GM12878 (cell line): ENCODE results near the gene BTF3. TPM values are rescaled to one million over a fixed set of nuclear protein-coding genes. Genes with fewer than 3 reads are reported as not detected.

Experiments used
- CBX3 ChIP-seq: fragments of 200-600 bp; sonication (generic); IDR thresholded peaks from 2 replicates; pipeline ENCODE4 v1.6.1; 2016; ENCODE audit warnings: low read depth, borderline replicate concordance
- CEBPB ChIP-seq, 2 experiments: fragments of 150-350 bp in 1 of 2; IDR thresholded peaks; 2 replicates each; pipeline ENCODE4 v1.6.1; 2012 to 2014; ENCODE audit warnings: low read depth in 2 of 2, low read length in 2 of 2, borderline replicate concordance in 1 of 2, inconsistent platforms in 1 of 2
- CHD1 ChIP-seq: IDR thresholded peaks from 2 replicates; pipeline ENCODE4 v1.6.1; 2012; ENCODE audit warnings: low read depth, low read length, improper control_type of control experiment
- CREB1 ChIP-seq: IDR thresholded peaks from 2 replicates; pipeline ENCODE4 v1.6.1; 2012; ENCODE audit warnings: low read depth, mild to moderate bottlenecking, inconsistent platforms
- ETV6 ChIP-seq, 2 experiments: fragments of 450-650 bp in 1 of 2; IDR thresholded peaks in 1 of 2; conservative IDR thresholded peaks in 1 of 2; 2 replicates each; pipeline ENCODE4 v1.6.1; 2014; ENCODE audit warnings: antibody characterized with exemption in 1 of 2, borderline replicate concordance in 1 of 2, low read depth in 1 of 2, mild to moderate bottlenecking in 1 of 2, moderate library complexity in 1 of 2
- FOS ChIP-seq: IDR thresholded peaks from 3 replicates; pipeline ENCODE4 v1.6.1; 2011; ENCODE audit warnings: borderline replicate concordance; ENCODE audit not compliant: insufficient read length; ENCODE audit errors: extremely low read depth
- IKZF2 ChIP-seq, 2 experiments: fragments of 450-650 bp; IDR thresholded peaks; 2 replicates each; pipeline ENCODE4 v1.6.1; 2017; ENCODE audit warnings: mild to moderate bottlenecking in 2 of 2, moderate library complexity in 2 of 2
- KLF5 ChIP-seq: fragments of 450-650 bp; IDR thresholded peaks from 2 replicates; pipeline ENCODE4 v1.6.1; 2014; ENCODE audit warnings: mild to moderate bottlenecking; ENCODE audit not compliant: partially characterized antibody
- MEF2B ChIP-seq: fragments of 450-650 bp; IDR thresholded peaks from 2 replicates; pipeline ENCODE4 v1.6.1; 2018; ENCODE audit warnings: mild to moderate bottlenecking, moderate library complexity; ENCODE audit not compliant: partially characterized antibody, poor library complexity, severe bottlenecking
- MXI1 ChIP-seq: fragments of 150-350 bp; IDR thresholded peaks from 2 replicates; pipeline ENCODE4 v1.6.1; 2011; ENCODE audit warnings: low read depth, mild to moderate bottlenecking, inconsistent platforms, low read length, improper control_type of control experiment
- NR2C1 ChIP-seq: fragments of 450-650 bp; IDR thresholded peaks from 2 replicates; pipeline ENCODE4 v1.6.1; 2017; ENCODE audit warnings: antibody characterized with exemption, mild to moderate bottlenecking, moderate library complexity
- POU2F2 ChIP-seq: IDR thresholded peaks from 3 replicates; pipeline ENCODE4 v1.6.1; 2011; ENCODE audit warnings: low read depth, mild to moderate bottlenecking, low read length, borderline replicate concordance
- RCOR1 ChIP-seq: conservative IDR thresholded peaks from 2 replicates; pipeline ENCODE4 v1.6.1; 2012; ENCODE audit warnings: low read depth, low read length, improper control_type of control experiment
- SMAD1 ChIP-seq: fragments of 450-650 bp; IDR thresholded peaks from 2 replicates; pipeline ENCODE4 v1.6.1; 2018; ENCODE audit warnings: mild to moderate bottlenecking, low read depth; ENCODE audit not compliant: partially characterized antibody
- SREBF2 ChIP-seq: IDR thresholded peaks from 2 replicates; pipeline ENCODE4 v1.6.1; 2012; ENCODE audit warnings: mild to moderate bottlenecking, low read length
- STAT3 ChIP-seq: IDR thresholded peaks from 2 replicates; pipeline ENCODE4 v1.6.1; 2011; ENCODE audit warnings: low read depth, low read length, improper control_type of control experiment
- ZNF217 ChIP-seq: fragments of 450-650 bp; IDR thresholded peaks from 2 replicates; pipeline ENCODE4 v1.6.1; 2017; ENCODE audit warnings: antibody characterized with exemption, mild to moderate bottlenecking
- ZNF384 ChIP-seq: IDR thresholded peaks from 2 replicates; pipeline ENCODE4 v1.6.1; 2012; ENCODE audit warnings: low read depth, mild to moderate bottlenecking, low read length, improper control_type of control experiment, borderline replicate concordance
- polyA plus RNA-seq, 11 experiments: library from polyadenylated mRNA; depleted of rRNA in 4 of 11; unstranded in 6 of 11; stranded (reverse) in 5 of 11; fragments of >200 nt; fragmentation: Nextera tagmentation in 4 of 11; fragmentation: Illumina TruSeq in 1 of 11; extraction: Ambion mirVana in 4 of 11; extraction: Trizol in 1 of 11; gene quantifications; 1 replicate in 1 of 11; 2 replicates in 10 of 11; pipeline versions ENCODE4 v1.2.1 to v1.2.3, GENCODE V29; 2011 to 2016; ENCODE audit warnings: inconsistent platforms in 2 of 11, missing spikeins in 2 of 11, low read depth in 1 of 11
- total RNA-seq, 4 experiments: library from RNA; depleted of rRNA in 3 of 4; stranded (reverse); fragments of >200 nt in 3 of 4; fragmentation: Illumina TruSeq in 1 of 4; extraction: Trizol in 1 of 4; gene quantifications; 2 replicates each; pipeline versions ENCODE4 v1.2.1 to v1.2.3, GENCODE V29; 2013 to 2021
- TF ChIP-seq, protein P1 (sequence below): IDR thresholded peaks from 2 replicates; pipeline ENCODE4 v1.6.1; 2011; ENCODE audit warnings: low read depth, mild to moderate bottlenecking, low read length, moderate library complexity, borderline replicate concordance; ENCODE audit errors: extremely low read depth
- TF ChIP-seq, protein P2 (sequence below): fragments of 450-650 bp; IDR thresholded peaks from 2 replicates; pipeline ENCODE4 v1.6.1; 2017; ENCODE audit warnings: antibody characterized with exemption, mild to moderate bottlenecking, moderate library complexity
- TF ChIP-seq, protein P3 (sequence below): IDR thresholded peaks from 2 replicates; pipeline ENCODE4 v1.6.1; 2012; ENCODE audit warnings: low read depth, low read length, improper control_type of control experiment
- TF ChIP-seq, protein P4 (sequence below): fragments of 450-650 bp; IDR thresholded peaks from 2 replicates; pipeline ENCODE4 v1.6.1; 2018; ENCODE audit warnings: borderline replicate concordance, mild to moderate bottlenecking; ENCODE audit not compliant: partially characterized antibody

The BTF3 gene
- total and polyA plus RNA-seq, 10 of the 15 experiments (the other 5 are each of a cell fraction or from before 2014, with no cell fraction given) = 492 to 1,650 (median 904) TPM

DNA sequence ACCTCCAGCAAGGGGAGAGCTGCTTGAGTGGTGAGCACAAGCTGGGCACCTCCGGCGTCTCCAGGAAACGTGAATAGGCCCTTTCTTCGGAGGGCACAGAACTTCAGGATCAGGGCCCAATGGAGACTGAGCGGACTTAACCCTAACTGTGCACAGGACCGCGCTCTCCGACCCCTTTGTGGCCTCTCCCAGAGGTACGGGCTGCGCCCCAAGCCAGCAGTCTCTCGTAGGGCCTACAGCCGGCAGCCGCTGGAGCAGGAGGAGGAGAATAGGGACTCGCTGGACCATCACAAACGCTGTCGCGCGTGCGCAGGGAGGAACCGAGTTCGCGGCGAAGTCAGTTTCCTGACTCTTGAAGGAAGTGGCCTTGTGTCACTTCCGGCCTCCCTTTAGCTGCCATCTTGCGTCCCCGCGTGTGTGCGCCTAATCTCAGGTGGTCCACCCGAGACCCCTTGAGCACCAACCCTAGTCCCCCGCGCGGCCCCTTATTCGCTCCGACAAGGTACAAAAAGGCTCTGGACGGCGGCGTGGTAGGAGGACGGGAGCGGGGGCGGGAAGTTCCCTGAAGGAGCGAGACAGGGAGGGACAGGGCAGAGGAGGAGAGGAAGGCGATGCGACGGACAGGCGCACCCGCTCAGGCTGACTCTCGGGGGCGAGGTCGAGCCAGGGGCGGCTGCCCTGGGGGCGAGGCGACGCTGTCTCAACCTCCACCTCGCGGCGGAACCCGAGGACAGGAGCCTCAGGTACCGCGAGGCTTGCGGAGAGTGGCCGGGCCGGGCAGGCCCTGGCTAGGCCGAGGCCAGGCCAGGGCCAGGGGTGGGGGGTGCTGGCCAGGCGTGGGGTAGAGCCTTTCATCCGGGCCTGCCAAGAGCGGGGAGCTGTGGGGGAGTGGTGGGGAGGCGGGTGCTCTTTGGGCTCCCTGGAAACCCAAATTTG lies at the start of gene BTF3 (continued):
- TF ChIP-seq SMAD1 (peak; percentile 44), FOS (no peak), RCOR1 (0 out of 2 replicates have a peak, but pooled peaks have one; percentile 25), KLF5 (no peak), ZNF217 (no peak), MXI1 (peak; percentile 76), SREBF2 (no peak), CBX3 (no peak), CEBPB (IDR thresholded peaks at IDR 0.05; ENCODE audit: borderline replicate concordance in 1 of 2, low read depth in 2 of 2, low read length in 2 of 2) (no peak), NR2C1 (no peak), ETV6 (conservative IDR thresholded peaks at IDR 0.05 in 1 of 2, IDR thresholded peaks at IDR 0.05 in 1 of 2; ENCODE audit: borderline replicate concordance in 1 of 2, low read depth in 1 of 2) (peak in 1 of 2 experiments; percentile 64; a peak in 1 of 4 replicates), CREB1 (peak; percentile 80), MEF2B (peak; percentile 41), ZNF384 (no peak), POU2F2 (no peak; the same call in 2 of the 3 replicates), CHD1 (no peak), IKZF2 (IDR thresholded peaks at IDR 0.05) (no peak), STAT3 (no peak)
- TF ChIP-seq, protein P1, sequence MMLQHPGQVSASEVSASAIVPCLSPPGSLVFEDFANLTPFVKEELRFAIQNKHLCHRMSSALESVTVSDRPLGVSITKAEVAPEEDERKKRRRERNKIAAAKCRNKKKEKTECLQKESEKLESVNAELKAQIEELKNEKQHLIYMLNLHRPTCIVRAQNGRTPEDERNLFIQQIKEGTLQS = no peak
- TF ChIP-seq, protein P2, sequence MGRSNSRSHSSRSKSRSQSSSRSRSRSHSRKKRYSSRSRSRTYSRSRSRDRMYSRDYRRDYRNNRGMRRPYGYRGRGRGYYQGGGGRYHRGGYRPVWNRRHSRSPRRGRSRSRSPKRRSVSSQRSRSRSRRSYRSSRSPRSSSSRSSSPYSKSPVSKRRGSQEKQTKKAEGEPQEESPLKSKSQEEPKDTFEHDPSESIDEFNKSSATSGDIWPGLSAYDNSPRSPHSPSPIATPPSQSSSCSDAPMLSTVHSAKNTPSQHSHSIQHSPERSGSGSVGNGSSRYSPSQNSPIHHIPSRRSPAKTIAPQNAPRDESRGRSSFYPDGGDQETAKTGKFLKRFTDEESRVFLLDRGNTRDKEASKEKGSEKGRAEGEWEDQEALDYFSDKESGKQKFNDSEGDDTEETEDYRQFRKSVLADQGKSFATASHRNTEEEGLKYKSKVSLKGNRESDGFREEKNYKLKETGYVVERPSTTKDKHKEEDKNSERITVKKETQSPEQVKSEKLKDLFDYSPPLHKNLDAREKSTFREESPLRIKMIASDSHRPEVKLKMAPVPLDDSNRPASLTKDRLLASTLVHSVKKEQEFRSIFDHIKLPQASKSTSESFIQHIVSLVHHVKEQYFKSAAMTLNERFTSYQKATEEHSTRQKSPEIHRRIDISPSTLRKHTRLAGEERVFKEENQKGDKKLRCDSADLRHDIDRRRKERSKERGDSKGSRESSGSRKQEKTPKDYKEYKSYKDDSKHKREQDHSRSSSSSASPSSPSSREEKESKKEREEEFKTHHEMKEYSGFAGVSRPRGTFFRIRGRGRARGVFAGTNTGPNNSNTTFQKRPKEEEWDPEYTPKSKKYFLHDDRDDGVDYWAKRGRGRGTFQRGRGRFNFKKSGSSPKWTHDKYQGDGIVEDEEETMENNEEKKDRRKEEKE = no peak
- TF ChIP-seq, protein P3, sequence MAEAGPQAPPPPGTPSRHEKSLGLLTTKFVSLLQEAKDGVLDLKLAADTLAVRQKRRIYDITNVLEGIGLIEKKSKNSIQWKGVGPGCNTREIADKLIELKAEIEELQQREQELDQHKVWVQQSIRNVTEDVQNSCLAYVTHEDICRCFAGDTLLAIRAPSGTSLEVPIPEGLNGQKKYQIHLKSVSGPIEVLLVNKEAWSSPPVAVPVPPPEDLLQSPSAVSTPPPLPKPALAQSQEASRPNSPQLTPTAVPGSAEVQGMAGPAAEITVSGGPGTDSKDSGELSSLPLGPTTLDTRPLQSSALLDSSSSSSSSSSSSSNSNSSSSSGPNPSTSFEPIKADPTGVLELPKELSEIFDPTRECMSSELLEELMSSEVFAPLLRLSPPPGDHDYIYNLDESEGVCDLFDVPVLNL = no peak
- TF ChIP-seq, protein P4, sequence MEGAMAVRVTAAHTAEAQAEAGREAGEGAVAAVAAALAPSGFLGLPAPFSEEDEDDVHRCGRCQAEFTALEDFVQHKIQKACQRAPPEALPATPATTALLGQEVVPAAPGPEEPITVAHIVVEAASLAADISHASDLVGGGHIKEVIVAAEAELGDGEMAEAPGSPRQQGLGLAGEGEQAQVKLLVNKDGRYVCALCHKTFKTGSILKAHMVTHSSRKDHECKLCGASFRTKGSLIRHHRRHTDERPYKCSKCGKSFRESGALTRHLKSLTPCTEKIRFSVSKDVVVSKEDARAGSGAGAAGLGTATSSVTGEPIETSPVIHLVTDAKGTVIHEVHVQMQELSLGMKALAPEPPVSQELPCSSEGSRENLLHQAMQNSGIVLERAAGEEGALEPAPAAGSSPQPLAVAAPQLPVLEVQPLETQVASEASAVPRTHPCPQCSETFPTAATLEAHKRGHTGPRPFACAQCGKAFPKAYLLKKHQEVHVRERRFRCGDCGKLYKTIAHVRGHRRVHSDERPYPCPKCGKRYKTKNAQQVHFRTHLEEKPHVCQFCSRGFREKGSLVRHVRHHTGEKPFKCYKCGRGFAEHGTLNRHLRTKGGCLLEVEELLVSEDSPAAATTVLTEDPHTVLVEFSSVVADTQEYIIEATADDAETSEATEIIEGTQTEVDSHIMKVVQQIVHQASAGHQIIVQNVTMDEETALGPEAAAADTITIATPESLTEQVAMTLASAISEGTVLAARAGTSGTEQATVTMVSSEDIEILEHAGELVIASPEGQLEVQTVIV = peak; percentile 56
